NCI-H2029 (cell line): ENCODE results near the gene HECTD1.
"Not testable (repeated sequence)": the region's sequence is repeated elsewhere in the genome, so short reads cannot be mapped to it uniquely, and the experiment has no call there.

Source experiments
- DNase-seq: peaks from one replicate; lab custom pipeline; 2025; lab: John Stamatoyannopoulos, UW

The HECTD1 gene

DNA sequence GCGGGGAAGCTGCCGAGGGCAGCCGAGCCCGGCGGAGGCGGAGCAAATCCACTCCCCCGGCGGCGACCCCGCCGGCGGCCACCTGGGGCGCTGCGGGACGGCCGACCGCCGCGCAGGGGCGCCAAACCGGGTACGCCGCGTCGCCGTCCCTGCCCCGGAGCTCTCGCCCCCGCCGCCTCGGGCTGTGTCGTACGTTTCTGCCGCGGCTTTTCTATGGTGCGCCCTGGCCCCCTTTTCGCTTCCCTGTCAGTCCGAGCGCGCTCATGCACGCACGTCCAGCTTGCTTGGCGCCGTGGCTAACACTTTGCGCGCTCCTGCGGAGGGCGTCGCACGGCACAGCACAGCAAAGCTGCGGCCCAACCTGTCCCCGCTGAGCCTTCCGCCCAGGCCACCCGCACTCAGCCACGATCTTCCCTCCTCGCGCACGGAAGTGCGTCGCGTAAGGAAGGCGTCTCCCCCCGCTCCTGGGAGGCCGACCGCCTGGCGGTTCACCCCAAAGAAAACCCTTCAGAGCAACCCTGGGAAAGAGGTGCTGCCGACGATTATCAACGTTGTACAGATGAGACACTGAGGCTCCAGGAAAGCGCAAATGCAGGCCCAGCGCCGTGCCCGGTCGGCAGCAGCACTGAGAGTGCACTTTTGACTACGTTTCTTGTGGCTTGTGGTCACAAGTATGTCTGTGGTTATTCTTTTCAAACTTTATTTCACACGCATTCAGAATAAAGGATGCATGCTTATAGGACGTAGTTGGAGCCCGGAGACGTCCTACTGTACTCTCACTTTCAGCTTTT, at the start of gene HECTD1:
TSS of gene HECTD1 (minus strand) at position 39 of the 791 bp plus-strand sequence. CDS start 1,857 bp downstream, outside the sequence.
- peak; percentile 100 for DNase-seq

DNA sequence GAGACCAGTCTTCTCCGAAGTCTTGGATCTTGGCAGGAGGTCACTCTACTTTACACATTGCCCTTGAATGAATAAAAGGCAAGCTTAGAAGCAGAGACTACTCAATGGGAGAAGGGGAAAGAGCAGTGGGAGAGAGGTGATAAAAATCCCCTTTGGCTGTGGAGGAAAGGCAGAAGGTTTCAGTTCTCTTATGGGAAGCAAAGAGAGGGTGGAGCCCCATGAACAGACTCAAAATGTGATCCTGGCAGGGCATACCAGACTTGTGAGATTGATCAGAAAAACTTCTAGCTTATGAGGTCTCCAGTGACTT, 49.6 kb upstream of the HECTD1 start:
- DNase-seq: no peak

DNA sequence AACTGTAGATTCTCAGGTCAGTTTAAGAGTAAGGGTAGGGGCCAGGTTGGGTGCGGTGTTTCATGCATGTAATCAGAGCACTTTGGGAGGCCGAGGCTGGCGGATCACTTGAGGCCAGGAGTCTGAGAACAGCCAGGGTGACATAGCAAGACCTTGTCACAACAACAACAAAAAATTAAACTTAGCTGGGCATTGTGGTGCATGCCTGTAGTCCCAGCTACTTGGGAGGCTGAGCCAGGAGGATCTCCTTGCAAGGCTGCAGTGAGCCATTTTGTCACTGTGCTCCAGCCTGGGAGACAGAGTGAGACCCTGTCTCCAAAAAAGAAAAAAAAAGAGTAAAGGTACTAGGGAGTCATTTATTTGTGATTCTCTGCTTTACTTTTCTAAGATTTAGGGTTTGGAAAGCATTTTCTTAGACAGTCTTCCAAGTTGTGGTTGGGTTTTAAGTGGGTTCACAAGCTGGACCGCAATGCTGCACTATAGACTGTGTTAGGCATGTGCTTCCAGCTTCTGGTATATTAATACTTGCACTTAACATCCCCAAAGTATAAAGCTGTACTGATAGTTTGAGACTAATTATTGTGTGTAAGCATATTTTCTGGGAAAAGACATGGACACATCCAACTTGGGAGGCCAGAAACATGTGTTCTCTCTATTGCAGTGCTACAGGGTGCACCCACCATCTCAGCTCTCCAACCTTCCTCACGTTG, 49.1 kb upstream of the HECTD1 start:
- DNase-seq: no peak

DNA sequence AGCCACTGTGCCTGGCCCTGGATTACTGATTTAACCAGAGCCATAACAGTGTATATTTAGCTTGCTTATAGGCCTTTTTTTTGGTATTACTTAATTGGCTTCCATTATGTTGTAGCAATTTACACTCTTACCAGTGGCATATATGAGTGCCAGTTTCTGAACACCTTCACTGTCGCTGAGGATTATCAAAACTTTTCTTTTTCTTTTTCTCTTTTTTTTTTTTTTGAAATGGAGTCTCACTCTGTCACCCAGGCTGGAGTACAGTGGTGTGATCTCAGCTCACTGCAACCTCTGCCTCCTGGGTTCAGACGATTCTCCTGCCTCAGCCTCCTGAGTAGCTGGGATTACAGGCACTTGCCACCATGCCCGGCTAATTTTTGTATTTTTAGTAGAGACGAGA, 48.3 kb upstream of the HECTD1 start:
- DNase-seq: not testable (repeated sequence)

DNA sequence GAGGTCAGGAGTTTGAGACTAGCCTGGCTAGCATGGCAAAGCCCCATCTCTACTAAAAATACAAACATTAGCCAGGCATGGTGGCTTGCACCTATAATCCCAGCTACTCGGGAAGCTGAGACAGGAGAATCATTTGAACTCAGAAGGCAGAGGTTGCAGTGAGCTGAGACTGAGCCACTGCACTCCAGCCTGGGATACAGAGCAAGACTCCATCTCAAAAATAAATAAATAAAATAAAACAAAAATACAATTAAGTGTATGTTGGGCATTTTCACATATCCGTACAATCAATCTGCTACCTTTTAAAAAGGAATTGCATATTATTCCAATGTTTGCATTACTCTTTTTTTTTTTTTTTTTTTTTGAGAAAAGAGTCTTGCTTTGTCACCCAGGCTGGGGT, 47.7 kb upstream of the HECTD1 start:
- DNase-seq: no peak

DNA sequence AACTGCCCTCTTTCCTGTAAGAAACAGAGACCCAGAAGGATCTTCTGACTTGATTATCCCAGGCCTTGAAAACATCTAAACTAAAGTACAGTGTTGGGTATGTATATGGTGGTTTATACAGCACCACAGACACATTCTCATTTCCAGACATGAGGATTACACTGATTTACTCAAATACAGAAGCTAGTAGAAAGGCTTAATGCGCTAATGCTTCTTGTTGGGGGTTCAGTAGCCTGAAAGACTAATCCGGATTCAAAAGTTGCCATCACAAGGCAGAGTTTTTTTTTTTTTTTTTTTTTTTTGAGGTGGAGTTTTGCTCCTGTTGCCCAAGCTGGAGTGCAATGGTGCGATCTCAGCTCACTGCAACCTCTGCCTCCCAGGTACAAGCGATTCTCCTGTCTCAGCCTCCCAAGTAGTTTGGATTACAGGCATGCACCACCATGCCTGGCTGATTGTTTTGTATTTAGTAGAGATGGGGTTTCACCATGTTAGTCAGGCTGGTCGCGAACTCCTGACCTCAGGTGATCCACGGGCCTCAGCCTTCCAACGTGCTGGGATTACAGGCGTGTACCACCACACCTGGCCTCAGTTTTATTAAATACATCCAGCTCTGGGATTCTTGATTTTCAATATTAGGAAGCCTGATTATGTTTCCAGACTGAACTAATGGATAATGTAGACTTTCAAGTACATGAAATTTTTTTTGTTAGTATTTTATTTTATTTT, 46.3 kb upstream of the HECTD1 start:
- DNase-seq: no peak

DNA sequence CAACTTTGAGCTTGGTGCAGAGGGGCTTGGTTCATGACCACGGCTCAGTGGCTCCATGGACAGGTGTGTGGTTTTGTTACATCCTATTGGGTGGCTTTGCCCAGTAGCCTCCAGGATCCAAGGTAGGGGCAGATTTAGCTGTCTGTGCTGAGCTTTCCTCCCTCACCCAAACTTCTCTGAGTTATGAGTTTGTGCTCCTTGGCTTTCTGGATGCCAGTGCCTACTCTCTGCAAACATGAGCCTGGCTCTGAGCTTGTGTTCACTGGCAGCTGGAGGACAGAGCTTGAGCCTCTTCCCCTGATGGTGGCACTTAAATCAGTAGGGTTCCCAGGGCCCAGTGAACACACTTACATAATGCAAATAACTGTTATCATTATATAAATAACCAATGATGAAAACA, 45.3 kb upstream of the HECTD1 start:
- no peak for DNase-seq

DNA sequence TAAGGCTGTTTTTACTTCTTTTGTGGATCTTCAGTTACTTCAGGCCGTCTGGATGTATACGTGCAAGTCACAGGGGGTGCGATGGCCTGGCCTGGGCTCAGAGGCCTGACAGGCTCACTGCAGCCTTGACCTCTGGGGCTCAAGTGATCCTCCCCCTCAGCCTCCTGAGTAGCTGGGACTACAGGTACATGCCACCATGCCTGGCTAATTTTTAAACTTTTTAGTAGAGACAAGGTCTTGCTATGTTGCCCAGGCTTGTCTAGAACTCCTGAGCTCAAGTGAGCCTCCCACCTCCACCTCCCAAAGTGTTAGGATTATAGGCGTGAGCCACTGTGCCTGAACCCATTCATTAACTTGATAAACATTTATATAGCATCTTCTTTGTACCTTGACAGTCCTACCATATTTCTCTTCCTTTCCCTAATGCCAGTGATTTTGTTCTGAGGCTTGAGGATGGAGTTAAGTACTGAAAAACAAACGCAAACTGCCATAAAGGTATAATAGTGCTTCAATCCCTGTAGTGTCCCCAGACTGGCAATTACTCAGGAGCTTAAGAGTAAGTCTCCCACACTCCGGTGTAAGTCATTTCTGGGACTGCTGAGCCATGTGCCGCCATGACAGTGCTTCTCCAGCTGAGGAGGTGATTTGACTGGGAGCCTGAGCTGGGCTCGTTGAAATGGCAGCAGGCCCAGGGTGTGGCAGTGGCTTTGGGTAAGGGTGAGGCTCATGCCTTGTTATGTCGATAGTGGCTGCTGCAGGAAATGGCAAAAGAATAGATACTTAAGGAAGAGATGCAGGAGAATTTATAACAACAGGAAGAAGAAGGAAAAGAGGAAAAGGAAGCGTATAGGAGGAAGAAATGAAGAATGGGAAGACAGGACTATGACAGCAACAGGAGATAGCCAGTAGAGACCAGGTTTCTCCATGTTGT, 43.7 kb upstream of the HECTD1 start:
- no peak for DNase-seq

DNA sequence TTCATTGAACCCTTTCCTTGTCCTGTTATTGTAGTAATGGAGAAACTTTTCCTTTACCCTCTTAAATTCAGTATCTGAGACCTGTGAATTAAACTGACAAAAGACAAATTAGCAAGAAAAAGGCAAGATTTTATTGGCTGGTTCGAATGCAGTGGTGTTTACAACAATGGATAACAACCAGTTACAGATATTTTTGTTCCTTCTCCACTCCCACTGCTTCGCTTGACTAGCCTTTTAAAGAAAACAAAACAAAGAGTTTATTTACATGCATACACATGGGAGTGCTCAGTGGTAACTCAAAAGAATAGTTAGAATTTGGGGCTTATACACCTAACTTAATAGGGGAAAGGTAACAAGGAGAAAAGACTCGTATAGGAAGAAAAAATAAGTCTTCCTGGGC, 37.0 kb upstream of the HECTD1 start:
- DNase-seq: no peak

DNA sequence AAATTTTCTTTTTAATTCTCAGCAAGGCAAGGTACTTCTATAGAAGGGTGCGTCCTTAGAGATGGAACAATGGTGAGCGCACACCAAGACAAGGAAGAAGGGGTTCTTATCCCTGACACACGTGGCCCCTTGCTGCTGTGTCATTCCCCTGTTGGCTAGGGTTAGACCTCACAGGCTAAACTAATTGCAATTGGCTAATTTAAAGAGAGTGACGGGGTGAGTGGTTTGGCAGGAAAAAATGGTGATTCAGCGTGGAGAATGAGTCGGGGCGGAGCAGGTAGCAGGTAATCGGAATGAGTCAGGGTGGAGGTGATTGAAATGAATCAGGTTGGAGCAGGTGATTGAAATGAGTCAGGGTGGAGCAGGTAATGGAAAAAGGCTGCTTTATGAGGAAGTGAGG, 36.3 kb upstream of the HECTD1 start:
- no peak for DNase-seq

DNA sequence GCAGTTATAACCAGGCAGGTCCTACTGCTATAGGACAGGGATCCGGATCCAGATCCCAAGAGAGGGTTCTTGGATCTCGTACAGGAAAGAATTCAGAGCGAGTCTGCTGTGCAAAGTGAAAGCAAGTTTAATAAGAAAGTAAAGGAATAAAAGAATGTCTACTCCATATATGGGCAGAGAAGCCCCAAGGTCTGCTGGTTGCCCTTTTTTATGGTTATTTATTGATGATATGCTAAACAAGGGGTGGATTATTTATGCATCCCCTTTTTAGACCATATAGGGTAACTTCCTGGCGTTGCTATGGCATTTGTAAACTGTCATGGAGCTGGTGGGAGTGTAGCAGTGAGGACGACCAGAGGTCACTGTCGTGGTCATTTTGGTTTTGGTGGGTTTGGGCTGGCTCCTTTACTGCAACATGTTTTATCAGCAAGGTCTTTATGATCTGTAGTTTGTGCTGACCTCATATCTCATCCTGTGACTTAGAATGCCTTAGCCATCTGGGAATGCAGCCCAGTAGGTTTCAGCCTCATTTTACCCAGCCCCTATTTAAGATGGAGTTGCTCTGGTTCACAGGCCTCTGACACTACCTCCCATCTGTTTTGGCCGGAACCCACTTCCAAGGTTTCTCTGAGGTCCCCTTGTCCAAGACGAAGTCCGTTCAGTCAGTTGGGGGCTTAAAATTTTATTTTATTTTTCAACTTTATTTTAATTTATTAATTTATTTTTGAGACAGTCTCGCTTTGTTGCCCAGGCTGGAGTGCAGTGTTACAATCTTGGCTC, 34.8 kb upstream of the HECTD1 start:
- not testable (repeated sequence) for DNase-seq

DNA sequence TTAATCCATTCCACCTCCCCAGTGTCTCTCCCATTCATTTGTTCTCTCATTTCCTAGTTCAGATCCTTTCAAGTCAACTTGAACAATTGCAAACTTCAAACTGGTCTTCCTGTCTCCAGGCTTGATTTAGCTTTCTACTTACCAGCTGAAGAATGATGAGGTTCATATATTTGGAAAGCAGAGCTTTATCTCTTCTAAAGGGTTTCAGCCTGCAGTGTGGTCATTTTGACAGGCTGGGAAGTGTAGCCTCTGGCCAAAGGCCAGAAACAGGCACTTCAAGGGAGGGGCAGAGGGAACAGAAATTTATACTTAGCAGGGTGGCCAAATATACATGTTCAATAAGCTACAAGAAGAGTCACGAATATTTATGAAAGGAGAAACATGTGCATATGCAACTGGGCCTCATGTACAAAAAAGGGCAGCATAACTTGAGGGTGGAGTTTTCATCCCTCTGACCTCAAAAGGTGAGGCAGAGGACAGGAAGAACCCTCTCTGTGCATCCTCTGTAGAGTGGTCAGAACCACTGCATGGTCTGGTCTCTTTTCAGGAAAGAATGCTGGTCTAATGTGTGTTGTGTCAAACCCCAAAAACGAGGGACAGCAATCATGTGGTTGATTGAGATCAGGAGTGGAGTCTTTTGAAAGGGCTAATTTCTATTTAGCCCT, 34.0 kb upstream of the HECTD1 start:
- no peak for DNase-seq

DNA sequence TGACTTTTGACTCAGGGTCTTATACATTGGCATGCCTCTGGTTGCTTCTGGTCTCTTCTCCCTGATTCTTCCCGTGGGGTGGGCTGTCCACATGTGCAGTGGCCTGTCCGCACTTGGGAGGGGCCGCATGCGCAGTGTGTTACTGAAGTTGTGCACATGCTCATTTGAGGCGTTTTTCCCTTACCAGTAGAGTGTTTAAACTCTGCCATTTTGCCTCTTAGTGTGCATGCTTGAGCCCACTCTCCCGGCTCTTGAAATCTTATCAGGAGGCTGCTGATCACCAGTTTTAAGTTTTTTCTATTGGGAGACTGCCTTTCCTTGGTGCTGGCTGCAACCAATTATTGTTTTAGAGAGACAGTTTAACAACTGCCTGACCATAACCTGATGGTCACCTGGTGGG, 32.1 kb upstream of the HECTD1 start:
- no peak for DNase-seq

DNA sequence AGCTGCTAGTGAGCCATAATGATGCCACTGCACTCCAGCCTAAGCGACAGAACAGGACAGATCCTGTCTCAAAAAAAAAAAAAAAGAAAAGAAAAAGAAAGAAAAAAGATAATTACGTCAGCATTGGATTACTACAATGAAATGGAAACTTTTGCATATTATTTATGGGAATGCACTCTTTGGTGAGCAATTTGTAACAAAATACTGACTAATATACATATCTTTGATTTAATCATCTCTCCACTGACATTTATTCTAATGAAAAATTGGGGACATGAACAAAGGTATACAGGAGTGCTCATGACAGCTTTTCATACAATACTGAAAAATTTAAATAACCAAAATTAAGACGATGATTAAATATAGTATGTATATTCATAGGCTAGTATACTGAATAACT, 27.9 kb upstream of the HECTD1 start:
- DNase-seq: no peak

DNA sequence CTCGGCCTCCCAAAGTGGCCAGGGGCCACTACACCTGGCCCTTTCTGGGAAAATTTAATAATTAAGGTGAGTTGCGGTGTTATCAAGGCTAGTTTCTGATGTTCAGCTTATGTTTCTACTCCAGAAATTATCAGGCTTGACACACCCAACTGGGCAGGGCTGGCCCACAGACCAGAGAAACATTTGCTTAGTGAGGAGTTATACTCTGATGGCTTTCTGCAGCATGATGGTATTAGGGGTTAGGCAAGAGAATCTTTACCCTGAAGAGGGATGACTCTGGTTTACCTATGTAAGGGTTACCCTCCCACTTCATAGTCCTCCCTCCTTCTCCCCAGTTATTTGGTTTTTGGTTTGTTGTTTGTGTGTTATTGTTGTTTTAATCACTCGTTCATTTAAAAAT, 24.5 kb upstream of the HECTD1 start:
- DNase-seq: no peak

DNA sequence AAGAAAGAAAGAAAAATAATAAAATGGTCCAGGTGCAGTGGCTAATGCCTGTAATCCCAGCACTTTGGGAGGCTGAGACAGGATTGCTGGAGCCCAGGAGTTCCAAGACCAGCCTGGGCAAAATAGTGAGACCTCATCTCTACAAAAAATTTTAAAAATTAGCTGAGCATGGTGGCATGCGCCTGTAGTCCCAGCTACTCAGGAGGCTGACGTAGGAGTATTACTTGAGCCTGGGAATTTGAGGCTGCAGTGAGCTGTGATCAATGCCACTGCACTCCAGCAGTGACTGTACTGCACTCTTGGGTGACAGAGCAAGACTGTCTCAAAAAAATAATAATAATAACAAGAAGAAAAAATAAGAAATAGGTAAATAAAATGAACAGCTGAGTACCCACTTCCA, 23.7 kb upstream of the HECTD1 start:
- not testable (repeated sequence) for DNase-seq

DNA sequence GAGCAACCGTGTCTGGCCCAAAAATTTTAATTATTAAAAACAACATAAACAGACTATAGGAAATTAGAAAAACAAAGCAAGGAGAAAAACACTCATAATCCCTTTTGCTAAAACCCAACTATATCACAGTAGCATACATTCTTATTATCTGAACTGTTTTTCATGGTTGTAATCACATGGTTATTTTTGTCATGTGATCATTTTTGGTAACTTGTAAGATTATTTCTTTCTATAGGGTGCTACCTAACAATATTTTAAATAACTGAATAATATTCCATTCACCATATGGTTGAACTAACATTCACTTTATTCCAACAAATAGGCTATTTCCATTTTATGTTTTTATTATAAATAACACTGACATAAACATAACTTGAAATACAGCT, 23.0 kb upstream of the HECTD1 start:
- DNase-seq: no peak

DNA sequence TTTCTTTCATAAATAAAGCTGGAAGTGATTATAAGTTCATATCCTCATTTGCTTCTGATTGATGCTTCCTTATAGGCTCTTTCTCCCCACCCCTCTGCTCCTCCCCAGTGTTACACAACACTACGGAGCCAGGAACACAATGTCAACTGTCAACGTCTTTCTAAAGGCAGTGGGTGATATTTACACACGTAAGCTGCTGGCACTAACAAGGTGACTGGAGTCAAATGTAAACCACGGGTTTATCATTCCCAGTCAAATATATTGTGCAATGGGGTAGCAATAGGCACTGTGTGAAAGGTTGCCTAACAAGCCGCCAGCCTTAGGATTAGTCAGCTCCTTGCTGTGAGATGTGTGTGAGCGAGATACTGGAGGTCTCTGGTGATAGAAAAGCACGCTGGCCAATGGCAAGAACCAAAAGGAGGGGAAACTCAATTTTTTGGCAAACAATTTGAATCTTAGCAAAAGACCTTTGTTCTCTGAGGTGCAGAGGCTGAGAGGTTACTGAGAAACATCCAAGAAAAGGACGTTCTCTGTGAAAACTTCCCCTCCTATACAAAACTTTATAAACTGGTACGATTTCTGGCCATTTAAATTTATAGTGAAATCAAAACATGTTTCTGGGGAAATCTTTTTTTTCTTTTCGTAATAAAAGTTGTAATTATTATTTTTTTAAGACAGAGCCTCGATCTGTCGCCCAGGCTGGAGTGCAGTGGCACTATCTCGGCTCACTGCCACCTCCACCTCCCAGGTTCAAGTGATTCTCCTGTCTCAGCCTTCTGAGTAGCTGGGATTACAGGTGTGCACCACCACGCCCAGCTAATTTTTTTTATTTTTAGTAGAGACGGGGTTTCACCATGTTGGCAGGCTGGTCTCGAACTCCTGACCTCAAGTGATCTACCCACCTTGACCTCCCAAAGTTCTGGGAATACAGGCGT, 22.3 kb upstream of the HECTD1 start:
- DNase-seq: peak; percentile 100

DNA sequence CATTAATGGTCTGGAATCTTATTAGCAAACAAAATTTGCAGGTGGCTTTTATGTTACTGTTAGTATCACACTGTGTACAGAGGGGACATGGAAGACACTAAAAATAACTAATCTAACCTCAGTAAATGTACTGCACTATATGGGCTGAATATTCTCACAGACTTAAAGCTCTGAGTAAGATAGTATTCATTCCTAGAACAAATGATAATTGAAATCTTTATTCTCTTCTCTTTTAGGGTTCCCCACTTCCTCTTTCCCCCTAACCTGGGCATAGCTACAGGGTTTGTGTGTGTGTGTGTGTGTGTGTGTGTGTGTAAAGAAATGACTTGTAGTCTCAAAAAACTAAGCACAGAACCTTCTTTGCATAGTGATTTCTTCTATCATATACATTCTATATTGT, 21.4 kb upstream of the HECTD1 start:
- no peak for DNase-seq

DNA sequence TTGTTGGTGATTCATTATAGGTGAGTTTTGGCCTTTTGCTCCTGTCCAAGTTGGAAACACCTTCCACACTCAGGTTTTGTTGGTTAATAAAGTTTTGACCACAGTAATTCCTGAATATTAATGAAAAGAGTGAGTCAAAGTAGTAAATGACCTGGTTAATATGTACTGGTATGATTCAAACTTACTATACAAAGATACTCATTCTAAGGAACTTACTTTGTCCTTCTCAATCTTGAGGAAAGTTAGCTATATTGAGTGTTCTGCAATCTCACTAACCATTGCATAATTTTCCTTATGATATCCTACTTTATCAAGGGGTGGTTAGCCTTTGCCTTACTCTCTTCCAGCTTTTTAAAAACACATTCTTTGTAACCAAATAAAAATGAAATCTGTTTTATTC, 20.9 kb upstream of the HECTD1 start:
- no peak for DNase-seq
